Thyroid gland (tissue), 4 donors: ENCODE data around the gene ACSM3.

ENCODE experiments used
- POLR2A ChIP-seq, 2 donors: fragments of 450-650 bp; IDR thresholded peaks; one replicate each; pipeline ENCODE4 v1.6.1; 2017; ENCODE audit warnings: antibody characterized with exemption in 2 of 2, mild to moderate bottlenecking in 2 of 2, moderate library complexity in 1 of 2
- TF ChIP-seq, protein P1 (sequence below), 6 experiments: fragments of 200-600 bp in 3 of 6; fragments of 450-650 bp in 3 of 6; sonication (generic) in 3 of 6; IDR thresholded peaks; one replicate each; pipeline ENCODE4 v1.5.1; 2016 to 2019; ENCODE audit warnings: antibody characterized with exemption in 6 of 6, mild to moderate bottlenecking in 2 of 6, inconsistent platforms in 1 of 6, moderate library complexity in 1 of 6

DNA sequence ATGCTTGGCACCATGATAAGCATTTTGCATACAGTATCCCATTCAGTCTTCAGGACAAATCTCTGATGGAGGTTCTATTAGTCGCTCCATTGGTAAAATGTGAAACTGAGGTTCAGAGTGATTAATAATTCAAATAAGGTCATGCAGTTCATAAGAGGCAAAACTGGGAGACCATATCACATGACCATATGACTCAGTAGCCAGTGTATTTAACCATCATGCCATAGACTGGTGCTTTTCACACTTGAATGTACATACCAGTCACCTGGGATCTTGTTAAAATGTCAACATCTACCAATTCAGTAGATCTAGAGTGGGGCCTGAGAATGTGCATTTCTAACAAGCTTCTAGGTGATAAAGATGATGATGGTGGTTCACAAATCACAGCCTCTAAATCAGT is 4.3 kb downstream of the ACSM3 start:
- TF ChIP-seq, protein P1, sequence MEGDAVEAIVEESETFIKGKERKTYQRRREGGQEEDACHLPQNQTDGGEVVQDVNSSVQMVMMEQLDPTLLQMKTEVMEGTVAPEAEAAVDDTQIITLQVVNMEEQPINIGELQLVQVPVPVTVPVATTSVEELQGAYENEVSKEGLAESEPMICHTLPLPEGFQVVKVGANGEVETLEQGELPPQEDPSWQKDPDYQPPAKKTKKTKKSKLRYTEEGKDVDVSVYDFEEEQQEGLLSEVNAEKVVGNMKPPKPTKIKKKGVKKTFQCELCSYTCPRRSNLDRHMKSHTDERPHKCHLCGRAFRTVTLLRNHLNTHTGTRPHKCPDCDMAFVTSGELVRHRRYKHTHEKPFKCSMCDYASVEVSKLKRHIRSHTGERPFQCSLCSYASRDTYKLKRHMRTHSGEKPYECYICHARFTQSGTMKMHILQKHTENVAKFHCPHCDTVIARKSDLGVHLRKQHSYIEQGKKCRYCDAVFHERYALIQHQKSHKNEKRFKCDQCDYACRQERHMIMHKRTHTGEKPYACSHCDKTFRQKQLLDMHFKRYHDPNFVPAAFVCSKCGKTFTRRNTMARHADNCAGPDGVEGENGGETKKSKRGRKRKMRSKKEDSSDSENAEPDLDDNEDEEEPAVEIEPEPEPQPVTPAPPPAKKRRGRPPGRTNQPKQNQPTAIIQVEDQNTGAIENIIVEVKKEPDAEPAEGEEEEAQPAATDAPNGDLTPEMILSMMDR (IDR thresholded peaks at IDR 0.05), result no peak
- no peak for TF ChIP-seq POLR2A (IDR thresholded peaks at IDR 0.05)
